Tibial nerve (tissue), 4 donors: ENCODE data around the gene DNM1. TPM values are rescaled to one million over a fixed set of nuclear protein-coding genes. Genes with fewer than 3 reads are reported as not detected.

Source experiments
- DNase-seq, 2 donors: peaks; one replicate each; pipeline ENCODE4 v3.0.0-alpha.2; 2019; ENCODE audit warnings: low spot score in 2 of 2
- H3K27ac ChIP-seq, 4 donors: fragments of 200-600 bp; sonication (generic) in 3 of 4; one replicate each; pipeline ENCODE4 v1.5.1; 2017 to 2019; ENCODE audit warnings: mild to moderate bottlenecking in 1 of 4
- H3K27me3 ChIP-seq, 2 donors: fragments of 200-600 bp; sonication (generic) in 1 of 2; one replicate each; pipeline versions ENCODE4 v1.5.1 to v1.6.0; 2017 to 2019
- H3K36me3 ChIP-seq, 3 donors: fragments of 200-600 bp; sonication (generic); one replicate each; pipeline ENCODE4 v1.5.1; 2018 to 2019
- H3K4me1 ChIP-seq, 4 donors: fragments of 200-600 bp; sonication (generic) in 3 of 4; one replicate each; pipeline ENCODE4 v1.5.1; 2017 to 2019
- H3K4me3 ChIP-seq, 4 donors: fragments of 200-600 bp; sonication (generic) in 3 of 4; one replicate each; pipeline ENCODE4 v1.5.1; 2017 to 2019; ENCODE audit warnings: mild to moderate bottlenecking in 1 of 4, moderate library complexity in 1 of 4
- H3K9me3 ChIP-seq, 4 donors: fragments of 200-600 bp; sonication (generic) in 3 of 4; one replicate each; pipeline ENCODE4 v1.5.1; 2017 to 2019
- CTCF ChIP-seq, 5 experiments: fragments of 200-600 bp in 3 of 5; fragments of 450-650 bp in 2 of 5; sonication (generic) in 3 of 5; IDR thresholded peaks; one replicate each; pipeline ENCODE4 v1.5.1; 2016 to 2019; ENCODE audit warnings: antibody characterized with exemption in 5 of 5, mild to moderate bottlenecking in 3 of 5, moderate library complexity in 2 of 5
- EP300 ChIP-seq, 2 donors: sonication (generic); formaldehyde crosslinking; IDR thresholded peaks; one replicate each; pipeline ENCODE4 v1.6.1; 2017; ENCODE audit warnings: antibody characterized with exemption in 2 of 2, mild to moderate bottlenecking in 1 of 2
- POLR2A ChIP-seq, 2 donors: fragments of 450-650 bp; IDR thresholded peaks; one replicate each; pipeline ENCODE4 v1.6.1; 2017; ENCODE audit warnings: antibody characterized with exemption in 2 of 2, mild to moderate bottlenecking in 2 of 2, moderate library complexity in 2 of 2
- WGBS, 2 donors: methylation state at CpG; one replicate each; pipeline ENCODE4 v1.1.5; 2018; 5-methylcytosine and 5-hydroxymethylcytosine counted together
- total RNA-seq, 4 donors: library from RNA; depleted of rRNA; stranded (reverse); fragments of >200 nt; gene quantifications; one replicate each; pipeline ENCODE4 v1.1.0, GENCODE V29; 2016

The DNM1 gene
- 10 to 100 TPM; 19.9 to 50.4 (median 41.4) TPM for total RNA-seq

GRCh38 chr9:128203024-128203706 is at the start of gene DNM1:
Gene DNM1, plus strand, starts transcription at chr9:128203379. Its CDS starts 92 bp downstream, at chr9:128203471.
- Histone ChIP-seq H3K27ac (peak within 1 kb of the TSS in 1 of 4 donors; percentile 53), H3K9me3 (no peaks in the 10 kb centered on the region), H3K4me1 (peaks cover 0 to 21% (median 8%) of the 10 kb centered on the region in 4 donors), H3K27me3 (peaks cover 0 to 25% of the 10 kb centered on the region in 2 donors), H3K36me3 (no peaks in the 10 kb centered on the region), H3K4me3 (peak within 1 kb of the TSS; percentile 45 to 74 (median 68))
- WGBS, 2 donors, result 0% methylated on average over 18 to 54 of the region's 72 CpGs
- TF ChIP-seq POLR2A (IDR thresholded peaks at IDR 0.05), result peak in 1 of 2 donors; percentile 14
- TF ChIP-seq EP300 (IDR thresholded peaks at IDR 0.05), result no peak
- peak; percentile 94 to 99 (median 97) for TF ChIP-seq CTCF (IDR thresholded peaks at IDR 0.05)
- DNase-seq, result no peak

GRCh38 chr9:128153947-128154695 is 49.1 kb upstream of the DNM1 start:
- peaks cover 0 to 19% (median 5%) of the 10 kb centered on the region in 4 donors for H3K4me1 ChIP-seq
- H3K27me3 ChIP-seq, result no peaks in the 10 kb centered on the region
- H3K27ac ChIP-seq, result no peak overlapping the region
- H3K4me3 ChIP-seq, result no peak overlapping the region
- TF ChIP-seq EP300 (IDR thresholded peaks at IDR 0.05), result no peak
- TF ChIP-seq CTCF (IDR thresholded peaks at IDR 0.05), result no peak
- TF ChIP-seq POLR2A (IDR thresholded peaks at IDR 0.05), result no peak
- H3K9me3 ChIP-seq, result no peaks in the 10 kb centered on the region
- 79 to 81% methylated on average over 6 to 11 of the region's 13 CpGs for WGBS, 2 donors
- no peaks in the 10 kb centered on the region for H3K36me3 ChIP-seq
- no peak for DNase-seq

- TF ChIP-seq EP300 (IDR thresholded peaks at IDR 0.05), result no peak
- TF ChIP-seq POLR2A (IDR thresholded peaks at IDR 0.05), result no peak
- TF ChIP-seq CTCF (IDR thresholded peaks at IDR 0.05), result no peak
- no peaks in the 10 kb centered on the region for H3K27me3 ChIP-seq
- no peak overlapping the region for H3K4me3 ChIP-seq
- WGBS, 2 donors, result 69 to 80% methylated on average over 7 of the region's 7 CpGs
- H3K4me1 ChIP-seq, result peaks cover 0 to 16% (median 5%) of the 10 kb centered on the region in 4 donors
- DNase-seq, result no peak
- H3K27ac ChIP-seq, result no peak overlapping the region
- H3K9me3 ChIP-seq, result no peaks in the 10 kb centered on the region
- no peaks in the 10 kb centered on the region for H3K36me3 ChIP-seq
These were observed 47.3 kb upstream of the DNM1 start for GRCh38 chr9:128155736-128156500.

GRCh38 chr9:128159522-128159783 is 43.7 kb upstream of the DNM1 start:
- no peak for TF ChIP-seq EP300 (IDR thresholded peaks at IDR 0.05)
- no peak for TF ChIP-seq CTCF (IDR thresholded peaks at IDR 0.05)
- TF ChIP-seq POLR2A (IDR thresholded peaks at IDR 0.05), result no peak
- no peak for DNase-seq
- peak overlapping the region; percentile 38 to 90 (median 82) for H3K27ac ChIP-seq
- no peaks in the 10 kb centered on the region for H3K9me3 ChIP-seq
- peaks cover 0 to 26% (median 9%) of the 10 kb centered on the region in 3 donors for H3K36me3 ChIP-seq
- 34 to 40% methylated on average over 9 to 11 of the region's 11 CpGs for WGBS, 2 donors
- no peaks in the 10 kb centered on the region for H3K27me3 ChIP-seq
- peak overlapping the region; percentile 57 to 86 (median 77) for H3K4me3 ChIP-seq
- peaks cover 0 to 28% (median 5%) of the 10 kb centered on the region in 4 donors for H3K4me1 ChIP-seq
